Caco-2 (cell line): ENCODE results near the gene MAP3K9. TPM values are rescaled to one million over a fixed set of nuclear protein-coding genes. Genes with fewer than 3 reads are reported as not detected.

ENCODE experiments used
- BruUV-seq: library from RNA; stranded (reverse); fragments of 400-500 nt; replicated peaks from 2 replicates; lab custom pipeline; 2021; lab: Mats Ljungman, UMichigan
- CTCF ChIA-PET: fragments of 300-600 bp; sonication (Branson Sonifier 250); formaldehyde crosslinking; loops from one replicate; lab custom pipeline; 2022; ENCODE audit warnings: antibody characterized with exemption; lab: Charles Lee
- POLR2A ChIA-PET: fragments of 300-600 bp; sonication (Branson Sonifier 250); formaldehyde crosslinking; loops from one replicate; lab custom pipeline; 2022; ENCODE audit warnings: antibody characterized with exemption; lab: Charles Lee
- DNase-seq, 2 experiments: peaks; one replicate each; pipeline versions ENCODE4 v3.0.0 to v3.0.0-alpha.2; 2020 to 2022
- H3K27me3 ChIP-seq: replicated peaks from 2 replicates; pipeline ENCODE4 v1.6.0; 2011; ENCODE audit warnings: low read length; ENCODE audit not compliant: control insufficient read depth, insufficient read depth
- H3K36me3 ChIP-seq: 2 replicates; pipeline ENCODE4 v1.5.1; 2011; ENCODE audit warnings: low read length; ENCODE audit not compliant: control insufficient read depth, insufficient read depth
- H3K4me1 ChIP-seq: fragments of 250-450 bp; sonication (Bioruptor Pico); 2 replicates; pipeline ENCODE4 v1.5.1; 2020; ENCODE audit warnings: mild to moderate bottlenecking
- H3K4me3 ChIP-seq: 2 replicates; pipeline ENCODE4 v1.5.1; 2011; ENCODE audit warnings: low read depth, mild to moderate bottlenecking, control low read depth, low read length
- H3K9me3 ChIP-seq: fragments of 250-450 bp; sonication (Bioruptor Pico); 2 replicates; pipeline ENCODE4 v1.5.1; 2020; ENCODE audit warnings: mild to moderate bottlenecking, moderate library complexity
- H3K27ac Mint-ChIP-seq: one replicate; pipeline ENCODE4 v1.8.0; 2022; ENCODE audit warnings: mixed read lengths; ENCODE audit not compliant: unreplicated experiment
- H3K27me3 Mint-ChIP-seq: one replicate; pipeline ENCODE4 v1.8.0; 2022; ENCODE audit warnings: mixed read lengths; ENCODE audit not compliant: insufficient read depth, unreplicated experiment
- H3K36me3 Mint-ChIP-seq: one replicate; pipeline ENCODE4 v1.8.0; 2022; ENCODE audit warnings: mild to moderate bottlenecking, mixed read lengths; ENCODE audit not compliant: insufficient read depth, unreplicated experiment
- H3K4me1 Mint-ChIP-seq: one replicate; pipeline ENCODE4 v1.8.0; 2022; ENCODE audit warnings: low read depth, mixed read lengths; ENCODE audit not compliant: unreplicated experiment
- H3K4me3 Mint-ChIP-seq: one replicate; pipeline ENCODE4 v1.8.0; 2022; ENCODE audit warnings: mild to moderate bottlenecking, moderate library complexity, mixed read lengths; ENCODE audit not compliant: unreplicated experiment
- H3K9me3 Mint-ChIP-seq: one replicate; pipeline ENCODE4 v1.8.0; 2022; ENCODE audit warnings: mixed read lengths; ENCODE audit not compliant: unreplicated experiment
- intact Hi-C: fragments of 100-400 bp; cut with micrococcal nuclease; formaldehyde crosslinking; loops from one replicate; pipeline ENCODE4 v1.10.0; 2022; ENCODE audit not compliant: unreplicated experiment
- total RNA-seq: library from RNA; stranded (reverse); gene quantifications from 2 replicates; pipeline ENCODE4 v1.2.3, GENCODE V29; 2022
- TF ChIP-seq, protein P1 (sequence below), 2 experiments: fragments of 200-600 bp in 1 of 2; IDR thresholded peaks; 1 replicate in 1 of 2; 2 replicates in 1 of 2; pipeline versions ENCODE4 v1.5.1 to v1.8.0; 2011 to 2022; ENCODE audit warnings: antibody characterized with exemption in 1 of 2, control low read depth in 1 of 2, inconsistent platforms in 1 of 2, low read depth in 1 of 2, low read length in 1 of 2, mild to moderate bottlenecking in 1 of 2, moderate library complexity in 1 of 2; ENCODE audit not compliant: insufficient read depth in 1 of 2, severe bottlenecking in 1 of 2, unreplicated experiment in 1 of 2

The MAP3K9 gene
- total RNA-seq, 1 experiment from 2014 or later = 19.5 TPM

GRCh38 chr14:70776197-70776596 lies 33.1 kb downstream of the MAP3K9 start:
- BruUV-seq = no TSS peak
- Histone ChIP-seq H3K4me3 (no peak overlapping the region), H3K9me3 (no peaks in the 10 kb centered on the region), H3K36me3 (no peaks in the 10 kb centered on the region), H3K27me3 (no peaks in the 10 kb centered on the region; the same call in 1 of the 2 replicates), H3K4me1 (no peaks in the 10 kb centered on the region)
- H3K9me3 Mint-ChIP-seq = no peaks in the 10 kb centered on the region
- POLR2A ChIA-PET = interaction anchor here (0.6 kb wide), 1 partner anchor 23 kb away, joined by 4 read pairs; no protein-coding TSS in a partner anchor
- no peak for DNase-seq
- no peak overlapping the region for H3K27ac Mint-ChIP-seq
- no peak overlapping the region for H3K4me3 Mint-ChIP-seq
- intact Hi-C loops = no loop called here
- peaks cover 10% of the 10 kb centered on the region for H3K4me1 Mint-ChIP-seq
- H3K36me3 Mint-ChIP-seq = no peaks in the 10 kb centered on the region
- TF ChIP-seq, protein P1, sequence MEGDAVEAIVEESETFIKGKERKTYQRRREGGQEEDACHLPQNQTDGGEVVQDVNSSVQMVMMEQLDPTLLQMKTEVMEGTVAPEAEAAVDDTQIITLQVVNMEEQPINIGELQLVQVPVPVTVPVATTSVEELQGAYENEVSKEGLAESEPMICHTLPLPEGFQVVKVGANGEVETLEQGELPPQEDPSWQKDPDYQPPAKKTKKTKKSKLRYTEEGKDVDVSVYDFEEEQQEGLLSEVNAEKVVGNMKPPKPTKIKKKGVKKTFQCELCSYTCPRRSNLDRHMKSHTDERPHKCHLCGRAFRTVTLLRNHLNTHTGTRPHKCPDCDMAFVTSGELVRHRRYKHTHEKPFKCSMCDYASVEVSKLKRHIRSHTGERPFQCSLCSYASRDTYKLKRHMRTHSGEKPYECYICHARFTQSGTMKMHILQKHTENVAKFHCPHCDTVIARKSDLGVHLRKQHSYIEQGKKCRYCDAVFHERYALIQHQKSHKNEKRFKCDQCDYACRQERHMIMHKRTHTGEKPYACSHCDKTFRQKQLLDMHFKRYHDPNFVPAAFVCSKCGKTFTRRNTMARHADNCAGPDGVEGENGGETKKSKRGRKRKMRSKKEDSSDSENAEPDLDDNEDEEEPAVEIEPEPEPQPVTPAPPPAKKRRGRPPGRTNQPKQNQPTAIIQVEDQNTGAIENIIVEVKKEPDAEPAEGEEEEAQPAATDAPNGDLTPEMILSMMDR (IDR thresholded peaks at IDR 0.05; ENCODE audit: insufficient read depth in 1 of 2, low read depth in 1 of 2, low read length in 1 of 2, severe bottlenecking in 1 of 2, unreplicated experiment in 1 of 2) = no peak
- no peaks in the 10 kb centered on the region for H3K27me3 Mint-ChIP-seq
- CTCF ChIA-PET = no interaction called here

GRCh38 chr14:70773182-70773862 lies 36.0 kb downstream of the MAP3K9 start:
- H3K36me3 ChIP-seq = no peaks in the 10 kb centered on the region
- Mint-ChIP-seq H3K36me3 (no peaks in the 10 kb centered on the region), H3K27ac (no peak overlapping the region), H3K4me3 (no peak overlapping the region), H3K4me1 (peaks cover 10% of the 10 kb centered on the region), H3K27me3 (no peaks in the 10 kb centered on the region), H3K9me3 (no peaks in the 10 kb centered on the region)
- ChIA-PET CTCF (no interaction called here), POLR2A (no interaction called here)
- intact Hi-C loops = no loop called here
- H3K4me1 ChIP-seq = no peaks in the 10 kb centered on the region
- H3K4me3 ChIP-seq = no peak overlapping the region
- no peak for DNase-seq
- no TSS peak for BruUV-seq
- TF ChIP-seq, protein P1 (IDR thresholded peaks at IDR 0.05; ENCODE audit: insufficient read depth in 1 of 2, low read depth in 1 of 2, low read length in 1 of 2, severe bottlenecking in 1 of 2, unreplicated experiment in 1 of 2) = no peak
- no peaks in the 10 kb centered on the region for H3K9me3 ChIP-seq
- H3K27me3 ChIP-seq = no peaks in the 10 kb centered on the region; the same call in 1 of the 2 replicates

DNA sequence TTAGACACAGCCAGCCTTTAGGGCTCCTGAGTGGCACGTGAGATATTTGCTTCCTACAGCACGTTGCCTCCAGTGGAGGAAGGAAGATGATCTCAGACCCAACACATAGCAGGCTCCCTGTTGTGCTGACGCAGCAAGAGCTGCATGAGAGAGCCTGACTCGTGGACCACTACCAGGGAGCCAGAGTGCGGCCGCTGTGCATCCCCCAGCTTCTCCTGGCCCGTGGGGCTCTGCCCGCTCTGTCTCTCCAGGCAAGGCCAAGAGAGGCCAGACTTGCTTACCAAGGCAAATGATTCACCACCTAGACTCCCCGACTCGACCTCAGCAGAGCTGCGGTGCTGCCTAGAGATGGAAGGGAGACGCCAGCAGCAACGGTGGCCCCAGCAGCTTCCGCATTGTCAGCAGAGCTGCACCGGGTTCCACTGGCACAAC lies 37.5 kb downstream of the MAP3K9 start:
- intact Hi-C loops = no loop called here
- TF ChIP-seq, protein P1 (IDR thresholded peaks at IDR 0.05; ENCODE audit: insufficient read depth in 1 of 2, low read depth in 1 of 2, low read length in 1 of 2, severe bottlenecking in 1 of 2, unreplicated experiment in 1 of 2) = no peak
- Mint-ChIP-seq H3K27me3 (no peaks in the 10 kb centered on the region), H3K9me3 (no peaks in the 10 kb centered on the region), H3K4me3 (no peak overlapping the region), H3K36me3 (no peaks in the 10 kb centered on the region), H3K4me1 (peaks cover 10% of the 10 kb centered on the region), H3K27ac (no peak overlapping the region)
- BruUV-seq = no TSS peak
- Histone ChIP-seq H3K27me3 (no peaks in the 10 kb centered on the region; the same call in 1 of the 2 replicates), H3K36me3 (no peaks in the 10 kb centered on the region), H3K4me3 (no peak overlapping the region), H3K4me1 (no peaks in the 10 kb centered on the region), H3K9me3 (no peaks in the 10 kb centered on the region)
- POLR2A ChIA-PET = no interaction called here
- CTCF ChIA-PET = interaction anchor here (0.6 kb wide), 1 partner anchor 86 kb away, joined by 4 read pairs; no protein-coding TSS in a partner anchor
- no peak for DNase-seq
